ENCODE measurements around the gene IL6R.

The IL6R gene

GRCh38 chr1:154433161-154433764 lies 28.1 kb downstream of the IL6R start:
- ATAC-seq (ENCODE audit: low read depth) (peak; percentile 79), DNase-seq (ENCODE audit: low spot score) (peak; percentile 92)
- no peaks in the 10 kb centered on the region for H3K9me3 ChIP-seq (ENCODE audit: severe bottlenecking)
- TF ChIP-seq, protein P1, sequence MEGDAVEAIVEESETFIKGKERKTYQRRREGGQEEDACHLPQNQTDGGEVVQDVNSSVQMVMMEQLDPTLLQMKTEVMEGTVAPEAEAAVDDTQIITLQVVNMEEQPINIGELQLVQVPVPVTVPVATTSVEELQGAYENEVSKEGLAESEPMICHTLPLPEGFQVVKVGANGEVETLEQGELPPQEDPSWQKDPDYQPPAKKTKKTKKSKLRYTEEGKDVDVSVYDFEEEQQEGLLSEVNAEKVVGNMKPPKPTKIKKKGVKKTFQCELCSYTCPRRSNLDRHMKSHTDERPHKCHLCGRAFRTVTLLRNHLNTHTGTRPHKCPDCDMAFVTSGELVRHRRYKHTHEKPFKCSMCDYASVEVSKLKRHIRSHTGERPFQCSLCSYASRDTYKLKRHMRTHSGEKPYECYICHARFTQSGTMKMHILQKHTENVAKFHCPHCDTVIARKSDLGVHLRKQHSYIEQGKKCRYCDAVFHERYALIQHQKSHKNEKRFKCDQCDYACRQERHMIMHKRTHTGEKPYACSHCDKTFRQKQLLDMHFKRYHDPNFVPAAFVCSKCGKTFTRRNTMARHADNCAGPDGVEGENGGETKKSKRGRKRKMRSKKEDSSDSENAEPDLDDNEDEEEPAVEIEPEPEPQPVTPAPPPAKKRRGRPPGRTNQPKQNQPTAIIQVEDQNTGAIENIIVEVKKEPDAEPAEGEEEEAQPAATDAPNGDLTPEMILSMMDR (IDR thresholded peaks at IDR 0.05; ENCODE audit: poor library complexity, severe bottlenecking) = no peak
- no peaks in the 10 kb centered on the region for H3K27me3 ChIP-seq (ENCODE audit: insufficient read depth, poor library complexity, severe bottlenecking)
- H3K36me3 ChIP-seq (ENCODE audit: low read depth) = peaks cover 45% of the 10 kb centered on the region
- H3K4me1 ChIP-seq (ENCODE audit: insufficient read depth, poor library complexity, severe bottlenecking) = peaks cover 35% of the 10 kb centered on the region
- H3K4me3 ChIP-seq (ENCODE audit: severe bottlenecking) = no peak overlapping the region
- H3K27ac ChIP-seq (ENCODE audit: poor library complexity, severe bottlenecking) = peak overlapping the region; percentile 91

DNA sequence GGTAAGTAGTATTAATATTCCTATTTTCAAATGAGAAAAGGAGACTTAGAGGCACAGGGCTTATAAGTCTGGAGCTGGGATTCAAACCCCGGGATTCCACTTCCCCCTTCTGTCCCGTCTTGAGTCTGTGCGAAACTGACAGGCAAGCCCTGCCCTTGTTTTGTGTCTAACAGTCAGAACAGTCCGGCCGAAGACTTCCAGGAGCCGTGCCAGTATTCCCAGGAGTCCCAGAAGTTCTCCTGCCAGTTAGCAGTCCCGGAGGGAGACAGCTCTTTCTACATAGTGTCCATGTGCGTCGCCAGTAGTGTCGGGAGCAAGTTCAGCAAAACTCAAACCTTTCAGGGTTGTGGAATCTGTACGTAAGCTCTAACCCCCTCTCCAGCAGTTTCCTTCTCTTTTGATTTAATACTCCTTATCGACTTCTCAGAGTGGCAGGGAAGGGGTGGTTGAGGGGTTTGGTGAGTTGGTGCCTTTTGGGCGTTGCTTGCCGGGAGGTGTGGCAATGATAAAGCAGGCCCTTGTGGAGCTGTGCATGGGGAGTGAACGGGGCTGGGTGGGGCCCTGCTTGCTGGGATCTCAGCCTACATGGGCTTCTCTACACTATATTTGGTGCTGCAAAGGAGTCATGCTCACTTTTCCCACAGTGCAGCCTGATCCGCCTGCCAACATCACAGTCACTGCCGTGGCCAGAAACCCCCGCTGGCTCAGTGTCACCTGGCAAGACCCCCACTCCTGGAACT lies 29.4 kb downstream of the IL6R start:
- H3K27ac ChIP-seq (ENCODE audit: poor library complexity, severe bottlenecking) = peak overlapping the region; percentile 91

GRCh38 chr1:154435599-154436200 lies 30.6 kb downstream of the IL6R start:
- ATAC-seq (ENCODE audit: low read depth) (no peak), DNase-seq (ENCODE audit: low spot score) (no peak)
- peaks cover 34% of the 10 kb centered on the region for H3K36me3 ChIP-seq (ENCODE audit: low read depth)
- no peaks in the 10 kb centered on the region for H3K9me3 ChIP-seq (ENCODE audit: severe bottlenecking)
- peaks cover 32% of the 10 kb centered on the region for H3K4me1 ChIP-seq (ENCODE audit: insufficient read depth, poor library complexity, severe bottlenecking)
- H3K4me3 ChIP-seq (ENCODE audit: severe bottlenecking) = no peak overlapping the region
- H3K27me3 ChIP-seq (ENCODE audit: insufficient read depth, poor library complexity, severe bottlenecking) = no peaks in the 10 kb centered on the region
- TF ChIP-seq, protein P1 (IDR thresholded peaks at IDR 0.05; ENCODE audit: poor library complexity, severe bottlenecking) = no peak
- no peak overlapping the region for H3K27ac ChIP-seq (ENCODE audit: poor library complexity, severe bottlenecking)

More for the DNA sequence above, 29.4 kb downstream of the IL6R start:
- Histone ChIP-seq H3K36me3 (ENCODE audit: low read depth) (peaks cover 42% of the 10 kb centered on the region), H3K4me3 (ENCODE audit: severe bottlenecking) (no peak overlapping the region), H3K27me3 (ENCODE audit: insufficient read depth, poor library complexity, severe bottlenecking) (no peaks in the 10 kb centered on the region), H3K4me1 (ENCODE audit: insufficient read depth, poor library complexity, severe bottlenecking) (peaks cover 35% of the 10 kb centered on the region), H3K9me3 (ENCODE audit: severe bottlenecking) (no peaks in the 10 kb centered on the region)
- ATAC-seq (ENCODE audit: low read depth) (no peak), DNase-seq (ENCODE audit: low spot score) (no peak)
- TF ChIP-seq, protein P1 (IDR thresholded peaks at IDR 0.05; ENCODE audit: poor library complexity, severe bottlenecking) = no peak

DNA sequence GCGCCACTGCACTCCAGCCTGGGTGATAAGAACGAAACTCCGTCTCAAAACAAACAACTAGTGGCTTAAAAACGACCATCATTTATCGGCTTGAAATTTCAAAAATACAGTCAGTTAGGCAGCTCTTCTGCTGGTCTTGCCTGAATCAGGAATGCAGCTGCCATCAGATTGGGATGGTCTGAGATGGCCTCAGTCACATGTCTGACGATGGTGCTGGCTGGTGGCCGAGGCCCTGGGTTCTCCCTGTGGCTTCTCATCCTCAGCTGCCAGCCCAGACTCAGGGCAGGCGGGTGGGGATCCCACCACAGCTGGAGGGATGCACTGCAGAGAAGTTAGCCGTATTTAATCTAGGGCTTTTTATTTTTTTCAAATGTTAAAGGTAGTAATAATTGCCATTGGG lies 31.3 kb downstream of the IL6R start:
- H3K27ac ChIP-seq (ENCODE audit: poor library complexity, severe bottlenecking) = no peak overlapping the region
- H3K9me3 ChIP-seq (ENCODE audit: severe bottlenecking) = no peaks in the 10 kb centered on the region
- peaks cover 24% of the 10 kb centered on the region for H3K4me1 ChIP-seq (ENCODE audit: insufficient read depth, poor library complexity, severe bottlenecking)
- ATAC-seq (ENCODE audit: low read depth) (no peak), DNase-seq (ENCODE audit: low spot score) (no peak)
- H3K27me3 ChIP-seq (ENCODE audit: insufficient read depth, poor library complexity, severe bottlenecking) = no peaks in the 10 kb centered on the region
- H3K36me3 ChIP-seq (ENCODE audit: low read depth) = peaks cover 39% of the 10 kb centered on the region
- H3K4me3 ChIP-seq (ENCODE audit: severe bottlenecking) = no peak overlapping the region
- TF ChIP-seq, protein P1 (IDR thresholded peaks at IDR 0.05; ENCODE audit: poor library complexity, severe bottlenecking) = no peak

All from RWPE2 (cell line).